Type B pancreatic cell (in vitro differentiated cells): ENCODE results near the gene RPTOR. TPM values are rescaled to one million over a fixed set of nuclear protein-coding genes. Genes with fewer than 3 reads are reported as not detected.

Source experiments
- DNase-seq: peaks from one replicate; pipeline ENCODE4 v3.0.0; 2021; ENCODE audit warnings: mixed read lengths; ENCODE audit not compliant: unreplicated experiment; ENCODE audit errors: extremely low spot score
- H3K27ac Mint-ChIP-seq: 2 replicates; pipeline ENCODE4 v1.8.0; 2021; ENCODE audit warnings: mild to moderate bottlenecking, mixed read lengths
- H3K27me3 Mint-ChIP-seq: 2 replicates; pipeline ENCODE4 v1.8.0; 2021; ENCODE audit warnings: mixed read lengths
- H3K36me3 Mint-ChIP-seq: 2 replicates; pipeline ENCODE4 v1.8.0; 2021; ENCODE audit warnings: mixed read lengths
- H3K4me1 Mint-ChIP-seq: one replicate; pipeline ENCODE4 v1.8.0; 2021; ENCODE audit warnings: mixed read lengths; ENCODE audit not compliant: unreplicated experiment
- H3K4me3 Mint-ChIP-seq: 2 replicates; pipeline ENCODE4 v1.8.0; 2021; ENCODE audit warnings: mild to moderate bottlenecking, mixed read lengths
- H3K9me3 Mint-ChIP-seq: 2 replicates; pipeline ENCODE4 v1.8.0; 2021; ENCODE audit warnings: mixed read lengths
- CTCF ChIP-seq: fragments of 200-600 bp; sonication (generic); conservative IDR thresholded peaks from 2 replicates; pipeline ENCODE4 v1.5.0; 2021; ENCODE audit warnings: antibody characterized with exemption, mild to moderate bottlenecking
- total RNA-seq: library from RNA; stranded (reverse); gene quantifications from 2 replicates; pipeline ENCODE4 v1.2.1, GENCODE V29; 2021; ENCODE audit warnings: low replicate concordance

The RPTOR gene
- total RNA-seq, 1 donor from 2014 or later = 39.8 TPM

GRCh38 chr17:80937462-80938381 lies 393.1 kb downstream of the RPTOR start:
- H3K36me3 Mint-ChIP-seq = peaks cover 4% of the 10 kb centered on the region
- no peak for DNase-seq
- no peaks in the 10 kb centered on the region for H3K27me3 Mint-ChIP-seq
- H3K4me3 Mint-ChIP-seq = no peak overlapping the region
- TF ChIP-seq CTCF = no peak
- no peaks in the 10 kb centered on the region for H3K9me3 Mint-ChIP-seq
- H3K4me1 Mint-ChIP-seq = peaks cover 23% of the 10 kb centered on the region
- peak overlapping the region; percentile 71 for H3K27ac Mint-ChIP-seq

- H3K27ac Mint-ChIP-seq = peak overlapping the region; percentile 71
- H3K9me3 Mint-ChIP-seq = no peaks in the 10 kb centered on the region
- no peaks in the 10 kb centered on the region for H3K27me3 Mint-ChIP-seq
- TF ChIP-seq CTCF = no peak
- H3K4me1 Mint-ChIP-seq = peaks cover 23% of the 10 kb centered on the region
- DNase-seq = no peak
- H3K4me3 Mint-ChIP-seq = no peak overlapping the region
- peaks cover 4% of the 10 kb centered on the region for H3K36me3 Mint-ChIP-seq
These were observed 393.9 kb downstream of the RPTOR start for GRCh38 chr17:80938556-80938955.

- Mint-ChIP-seq H3K36me3 (peaks cover 10% of the 10 kb centered on the region), H3K27me3 (no peaks in the 10 kb centered on the region), H3K4me3 (no peak overlapping the region), H3K4me1 (peaks cover 23% of the 10 kb centered on the region), H3K9me3 (no peaks in the 10 kb centered on the region), H3K27ac (no peak overlapping the region)
- no peak for DNase-seq
- TF ChIP-seq CTCF = no peak
These were observed 394.8 kb downstream of the RPTOR start for GRCh38 chr17:80939151-80940145.

GRCh38 chr17:80940171-80941123 lies 395.8 kb downstream of the RPTOR start:
- Mint-ChIP-seq H3K27ac (no peak overlapping the region), H3K9me3 (no peaks in the 10 kb centered on the region), H3K36me3 (peaks cover 10% of the 10 kb centered on the region), H3K4me3 (no peak overlapping the region), H3K4me1 (peaks cover 23% of the 10 kb centered on the region), H3K27me3 (no peaks in the 10 kb centered on the region)
- no peak for DNase-seq
- TF ChIP-seq CTCF = no peak

GRCh38 chr17:80941171-80941570 lies 396.5 kb downstream of the RPTOR start:
- Mint-ChIP-seq H3K27ac (no peak overlapping the region), H3K9me3 (no peaks in the 10 kb centered on the region)

More at GRCh38 chr17:80941171-80941570, 396.5 kb downstream of the RPTOR start:
- H3K27me3 Mint-ChIP-seq = no peaks in the 10 kb centered on the region
- peaks cover 15% of the 10 kb centered on the region for H3K36me3 Mint-ChIP-seq
- H3K4me3 Mint-ChIP-seq = no peak overlapping the region
- no peak for DNase-seq
- peaks cover 23% of the 10 kb centered on the region for H3K4me1 Mint-ChIP-seq
- TF ChIP-seq CTCF = no peak
